Thyroid gland (tissue), 4 donors: Measurements from ENCODE around the gene SHISAL1. TPM values are rescaled to one million over a fixed set of nuclear protein-coding genes. Genes with fewer than 3 reads are reported as not detected.

Source experiments
- DNase-seq, 2 donors: peaks; one replicate each; pipeline ENCODE4 v3.0.0-alpha.2; 2019
- H3K27ac ChIP-seq, 3 donors: fragments of 200-600 bp; sonication (generic); 1 replicate in 2 of 3; 2 replicates in 1 of 3; pipeline ENCODE4 v1.5.1; 2016 to 2019; ENCODE audit warnings: mild to moderate bottlenecking in 1 of 3, moderate library complexity in 1 of 3
- H3K27me3 ChIP-seq: fragments of 200-600 bp; sonication (generic); one replicate; pipeline ENCODE4 v1.5.1; 2019
- H3K36me3 ChIP-seq, 2 donors: fragments of 200-600 bp; sonication (generic); one replicate each; pipeline ENCODE4 v1.5.1; 2016 to 2019
- H3K4me1 ChIP-seq, 2 donors: fragments of 200-600 bp; sonication (generic); one replicate each; pipeline ENCODE4 v1.5.1; 2017 to 2019
- H3K4me3 ChIP-seq, 3 donors: fragments of 200-600 bp; sonication (generic); replicated peaks in 1 of 3; 1 replicate in 2 of 3; 2 replicates in 1 of 3; pipeline ENCODE4 v1.5.1; 2016; ENCODE audit warnings: mild to moderate bottlenecking in 1 of 3
- H3K9me3 ChIP-seq: fragments of 200-600 bp; sonication (generic); one replicate; pipeline ENCODE4 v1.5.1; 2017
- POLR2A ChIP-seq, 2 donors: fragments of 450-650 bp; IDR thresholded peaks; one replicate each; pipeline ENCODE4 v1.6.1; 2017; ENCODE audit warnings: antibody characterized with exemption in 2 of 2, mild to moderate bottlenecking in 2 of 2, moderate library complexity in 1 of 2
- WGBS, 2 donors: methylation state at CpG; one replicate each; pipeline ENCODE4 v1.1.5; 2017; 5-methylcytosine and 5-hydroxymethylcytosine counted together
- intact Hi-C: fragments of 100-400 bp; cut with DNase I; formaldehyde crosslinking; loops from one replicate; pipeline ENCODE4 v1.15.1; 2023
- total RNA-seq, 4 donors: library from RNA; depleted of rRNA; stranded (reverse); fragments of >200 nt; gene quantifications; one replicate each; pipeline ENCODE4 v1.2.3, GENCODE V29; 2016
- TF ChIP-seq, protein P1 (sequence below), 6 experiments: fragments of 200-600 bp in 3 of 6; fragments of 450-650 bp in 3 of 6; sonication (generic) in 3 of 6; IDR thresholded peaks; one replicate each; pipeline ENCODE4 v1.5.1; 2016 to 2019; ENCODE audit warnings: antibody characterized with exemption in 6 of 6, mild to moderate bottlenecking in 2 of 6, inconsistent platforms in 1 of 6, moderate library complexity in 1 of 6

The SHISAL1 gene
- total RNA-seq, 4 donors from 2014 or later: 0.22 to 1.9 (median 1.0) TPM

DNA sequence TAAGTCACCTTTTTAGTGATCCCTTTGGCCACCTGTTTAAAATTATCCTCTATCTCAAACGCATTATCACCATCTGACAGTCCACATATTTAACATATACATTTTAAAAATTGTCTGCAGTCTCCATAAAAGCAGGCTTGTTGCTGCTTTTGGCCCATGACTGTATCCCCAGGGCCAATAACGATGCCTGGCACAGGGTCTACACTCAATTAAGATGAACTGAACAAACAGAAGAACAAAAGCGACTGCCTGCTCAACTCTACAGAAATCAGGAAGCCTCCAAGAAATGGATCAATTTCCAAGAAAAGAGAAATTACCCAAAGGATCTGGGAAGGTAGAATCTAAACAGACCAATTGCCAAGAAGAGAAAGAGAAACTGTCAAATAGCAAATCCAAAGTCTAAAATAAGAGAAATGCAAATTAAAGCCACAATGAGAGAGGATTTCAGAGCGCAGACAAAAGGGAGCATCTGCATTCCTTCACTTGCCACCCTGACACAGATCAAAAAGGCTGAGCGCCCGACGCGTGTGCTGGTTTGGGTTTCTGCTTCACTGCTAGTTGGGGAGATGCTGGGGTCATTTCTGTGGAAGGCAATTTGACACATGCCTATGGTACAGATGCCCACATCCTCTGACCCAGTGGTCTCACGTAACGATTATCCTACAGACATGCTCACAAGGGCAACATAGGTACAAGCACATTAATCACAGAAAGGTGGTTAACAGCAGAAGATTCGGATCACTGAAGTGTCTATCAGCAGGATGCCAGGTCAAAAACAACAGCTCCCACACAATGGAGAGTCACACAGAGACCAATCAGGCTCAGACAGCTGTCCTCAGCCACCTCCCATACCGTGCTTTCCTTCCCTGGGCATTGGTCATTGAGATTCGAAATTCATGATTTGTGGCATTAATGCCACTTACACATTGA is 55.9 kb downstream of the SHISAL1 start:
- H3K9me3 ChIP-seq: no peaks in the 10 kb centered on the region
- H3K36me3 ChIP-seq: no peaks in the 10 kb centered on the region
- no peaks in the 10 kb centered on the region for H3K4me1 ChIP-seq
- DNase-seq: no peak
- intact Hi-C loops: no loop called here
- TF ChIP-seq, protein P1, sequence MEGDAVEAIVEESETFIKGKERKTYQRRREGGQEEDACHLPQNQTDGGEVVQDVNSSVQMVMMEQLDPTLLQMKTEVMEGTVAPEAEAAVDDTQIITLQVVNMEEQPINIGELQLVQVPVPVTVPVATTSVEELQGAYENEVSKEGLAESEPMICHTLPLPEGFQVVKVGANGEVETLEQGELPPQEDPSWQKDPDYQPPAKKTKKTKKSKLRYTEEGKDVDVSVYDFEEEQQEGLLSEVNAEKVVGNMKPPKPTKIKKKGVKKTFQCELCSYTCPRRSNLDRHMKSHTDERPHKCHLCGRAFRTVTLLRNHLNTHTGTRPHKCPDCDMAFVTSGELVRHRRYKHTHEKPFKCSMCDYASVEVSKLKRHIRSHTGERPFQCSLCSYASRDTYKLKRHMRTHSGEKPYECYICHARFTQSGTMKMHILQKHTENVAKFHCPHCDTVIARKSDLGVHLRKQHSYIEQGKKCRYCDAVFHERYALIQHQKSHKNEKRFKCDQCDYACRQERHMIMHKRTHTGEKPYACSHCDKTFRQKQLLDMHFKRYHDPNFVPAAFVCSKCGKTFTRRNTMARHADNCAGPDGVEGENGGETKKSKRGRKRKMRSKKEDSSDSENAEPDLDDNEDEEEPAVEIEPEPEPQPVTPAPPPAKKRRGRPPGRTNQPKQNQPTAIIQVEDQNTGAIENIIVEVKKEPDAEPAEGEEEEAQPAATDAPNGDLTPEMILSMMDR (IDR thresholded peaks at IDR 0.05): no peak
- no peak for TF ChIP-seq POLR2A (IDR thresholded peaks at IDR 0.05)
- no peaks in the 10 kb centered on the region for H3K27me3 ChIP-seq
- H3K4me3 ChIP-seq: no peak overlapping the region
- WGBS, 2 donors: 59 to 67% methylated on average over 13 of the region's 13 CpGs
- H3K27ac ChIP-seq: no peak overlapping the region

DNA sequence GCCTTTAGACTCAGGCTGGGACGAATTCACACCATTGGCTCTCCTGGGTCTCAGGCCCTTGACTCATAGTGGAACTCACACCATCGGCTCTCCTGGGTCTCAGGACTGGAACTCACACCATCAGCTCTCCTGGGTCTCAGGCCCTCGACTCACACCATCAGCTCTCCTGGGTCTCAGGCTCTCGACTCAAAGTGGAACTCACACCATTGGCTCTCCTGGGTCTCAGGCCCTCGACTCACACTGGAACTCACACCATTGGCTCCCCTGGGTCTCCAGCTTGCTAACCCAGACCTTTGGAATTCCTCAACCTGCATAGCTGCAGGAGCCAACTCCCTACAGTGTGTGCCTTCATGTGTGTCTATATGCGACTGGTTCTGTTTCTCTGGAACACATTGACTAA is 56.7 kb downstream of the SHISAL1 start:
- no peaks in the 10 kb centered on the region for H3K4me1 ChIP-seq
- TF ChIP-seq POLR2A (IDR thresholded peaks at IDR 0.05): no peak
- TF ChIP-seq, protein P1 (IDR thresholded peaks at IDR 0.05): no peak
- no peak overlapping the region for H3K27ac ChIP-seq
- 79 to 87% methylated on average over 4 to 6 of the region's 6 CpGs for whole genome bisulfite sequencing, 2 donors
- intact Hi-C loops: no loop called here
- H3K36me3 ChIP-seq: no peaks in the 10 kb centered on the region
- no peak for DNase-seq
- H3K4me3 ChIP-seq: no peak overlapping the region
- H3K9me3 ChIP-seq: no peaks in the 10 kb centered on the region
- no peaks in the 10 kb centered on the region for H3K27me3 ChIP-seq

DNA sequence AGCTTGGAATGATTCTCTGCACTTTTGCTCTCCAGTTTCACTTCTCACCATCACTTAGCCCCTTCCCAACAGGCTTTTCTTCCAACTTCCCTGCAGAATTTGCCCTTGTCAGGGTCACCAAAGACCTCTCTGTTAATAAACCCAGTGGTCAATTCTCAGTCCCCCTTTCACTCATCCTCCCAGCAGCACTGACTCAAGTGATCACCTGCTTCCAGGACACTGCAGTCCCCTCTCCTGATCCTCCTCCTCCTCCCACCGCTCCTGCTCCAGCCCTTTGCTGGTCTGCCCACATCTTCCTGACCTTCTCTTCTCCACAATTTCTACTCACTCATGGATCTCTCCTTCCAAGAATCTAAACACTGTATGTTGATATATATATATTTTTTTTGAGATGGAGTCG is 57.9 kb downstream of the SHISAL1 start:
- TF ChIP-seq, protein P1 (IDR thresholded peaks at IDR 0.05): no peak
- no peak for TF ChIP-seq POLR2A (IDR thresholded peaks at IDR 0.05)
- WGBS, 2 donors: 93 to 96% methylated on average over 2 of the region's 2 CpGs
- no peaks in the 10 kb centered on the region for H3K9me3 ChIP-seq
- H3K4me3 ChIP-seq: no peak overlapping the region
- DNase-seq: no peak
- no peak overlapping the region for H3K27ac ChIP-seq
- intact Hi-C loops: no loop called here
- no peaks in the 10 kb centered on the region for H3K27me3 ChIP-seq
- H3K36me3 ChIP-seq: no peaks in the 10 kb centered on the region
- H3K4me1 ChIP-seq: no peaks in the 10 kb centered on the region

DNA sequence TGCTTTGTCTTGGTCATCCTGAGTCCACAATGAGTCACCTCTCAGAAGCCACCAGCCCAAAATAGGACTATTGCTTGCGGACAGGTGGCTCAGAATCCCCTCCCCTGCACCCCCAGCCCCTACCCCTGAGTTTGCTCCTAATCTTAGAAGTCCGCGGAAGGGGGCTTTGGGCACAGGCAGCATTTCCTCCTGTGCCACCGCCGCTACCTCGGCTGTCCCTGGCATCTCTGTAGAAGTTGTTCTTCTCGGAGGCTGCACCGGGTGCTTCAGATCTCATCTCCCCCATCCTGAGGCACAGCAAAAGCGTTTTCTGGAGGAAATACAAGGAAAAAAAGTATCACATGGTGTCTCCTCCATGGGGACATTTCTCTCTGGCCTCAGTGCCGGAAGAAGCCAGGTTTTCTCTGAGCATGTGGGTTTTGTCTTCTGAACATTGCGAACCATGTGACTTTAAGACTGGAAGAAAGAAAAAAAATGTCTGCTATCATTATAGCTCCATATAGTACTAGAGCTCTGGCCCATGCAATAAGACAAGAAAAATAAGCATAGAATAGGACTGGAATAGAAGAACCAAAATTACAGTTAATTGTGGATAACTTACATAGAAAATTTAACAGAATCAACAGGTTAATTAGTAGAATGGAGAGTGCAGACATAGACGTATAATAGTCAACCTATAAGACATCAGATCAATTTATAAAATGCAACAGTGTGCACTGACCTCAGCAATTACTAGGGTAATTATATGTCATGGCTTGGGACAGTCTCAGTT is 63.2 kb downstream of the SHISAL1 start:
- no peak overlapping the region for H3K4me3 ChIP-seq
- H3K9me3 ChIP-seq: no peaks in the 10 kb centered on the region
- no peaks in the 10 kb centered on the region for H3K4me1 ChIP-seq
- intact Hi-C loops: no loop called here
- no peak overlapping the region for H3K27ac ChIP-seq
- WGBS, 2 donors: 88 to 94% methylated on average over 11 to 12 of the region's 12 CpGs
- no peaks in the 10 kb centered on the region for H3K27me3 ChIP-seq
- TF ChIP-seq POLR2A (IDR thresholded peaks at IDR 0.05): no peak
- TF ChIP-seq, protein P1 (IDR thresholded peaks at IDR 0.05): no peak
- no peaks in the 10 kb centered on the region for H3K36me3 ChIP-seq
- DNase-seq: no peak

- intact Hi-C loops: no loop called here
- Histone ChIP-seq H3K27me3 (no peaks in the 10 kb centered on the region), H3K27ac (no peak overlapping the region), H3K4me3 (no peak overlapping the region), H3K9me3 (no peaks in the 10 kb centered on the region), H3K36me3 (no peaks in the 10 kb centered on the region), H3K4me1 (no peaks in the 10 kb centered on the region)
- DNase-seq: no peak
- TF ChIP-seq POLR2A (IDR thresholded peaks at IDR 0.05): no peak
- TF ChIP-seq, protein P1 (IDR thresholded peaks at IDR 0.05): no peak
- WGBS, 2 donors: 87 to 96% methylated on average over 10 of the region's 10 CpGs
These were observed 63.8 kb downstream of the SHISAL1 start for GRCh38 chr22:44248926-44249325.
